ENCODE results near the gene RPL37A. TPM values are rescaled to one million over a fixed set of nuclear protein-coding genes. Genes with fewer than 3 reads are reported as not detected.

Gene RPL37A
- 879 and 926 TPM in 2 replicates for total RNA-seq

DNA sequence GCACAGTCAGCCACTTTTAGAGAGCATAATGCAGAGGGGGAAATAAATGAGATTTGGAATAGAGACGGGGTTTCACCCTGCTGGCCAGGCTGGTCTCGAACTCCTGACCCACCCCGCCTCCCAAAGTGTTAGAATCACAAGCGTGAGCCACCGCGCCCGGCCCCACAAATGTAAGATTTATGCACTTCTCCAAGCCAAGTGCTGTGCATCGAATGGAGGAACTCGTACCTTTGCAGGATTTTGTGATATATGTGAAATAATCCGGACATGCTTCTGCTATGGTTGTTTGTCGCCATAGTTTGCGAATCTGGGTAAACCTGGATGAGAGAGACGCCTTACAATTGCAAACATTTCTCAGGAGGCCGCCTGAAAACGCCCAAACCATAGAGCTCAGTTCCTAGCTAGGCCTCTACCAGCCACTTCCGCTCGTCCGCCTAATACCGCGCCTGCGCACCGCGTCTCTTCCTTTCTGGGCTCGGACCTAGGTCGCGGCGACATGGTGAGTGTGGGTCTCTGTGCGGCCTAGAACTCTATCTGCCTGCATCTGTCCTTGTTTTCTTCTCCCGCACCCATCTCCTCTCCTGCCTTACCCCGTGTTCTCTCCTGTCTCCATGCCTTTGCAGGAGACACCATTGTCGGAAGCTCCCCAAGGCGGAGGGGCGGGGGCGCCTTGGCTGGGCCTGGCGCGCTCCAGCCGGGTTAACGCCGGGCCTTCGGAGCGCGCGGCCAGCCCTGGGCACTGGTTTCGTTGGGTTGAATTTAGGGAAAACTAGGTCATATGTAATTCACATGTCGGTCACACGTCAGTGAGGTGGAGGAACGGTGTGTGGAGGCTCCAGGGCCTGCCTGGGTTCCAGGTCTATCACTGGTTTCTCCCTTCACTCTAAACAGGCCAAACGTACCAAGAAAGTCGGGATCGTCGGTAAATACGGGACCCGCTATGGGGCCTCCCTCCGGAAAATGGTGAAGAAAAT is at the start of gene RPL37A:
Gene RPL37A (plus strand): TSS at position 466 of the 974 bp plus-strand sequence. CDS start 31 bp downstream, at position 497.

Other genes starting within 250 kb of the RPL37A start
- 9.6 and 10.9 TPM in 2 replicates for gene MARCHF4, start 126.4 kb upstream of the RPL37A start, total RNA-seq
- 16.6 and 22.1 TPM in 2 replicates for gene SMARCAL1, start 86.4 kb upstream of the RPL37A start, total RNA-seq
- 19.9 and 68.2 TPM in 2 replicates for gene IGFBP2, start 134.6 kb downstream of the RPL37A start, total RNA-seq
- gene IGFBP5, start 196.7 kb downstream of the RPL37A start, total RNA-seq = 0.40 and 1.0 TPM in 2 replicates

All from thoracic aorta endothelial cell (primary cell).